ENCODE results near the gene PDYN.

The PDYN gene

DNA sequence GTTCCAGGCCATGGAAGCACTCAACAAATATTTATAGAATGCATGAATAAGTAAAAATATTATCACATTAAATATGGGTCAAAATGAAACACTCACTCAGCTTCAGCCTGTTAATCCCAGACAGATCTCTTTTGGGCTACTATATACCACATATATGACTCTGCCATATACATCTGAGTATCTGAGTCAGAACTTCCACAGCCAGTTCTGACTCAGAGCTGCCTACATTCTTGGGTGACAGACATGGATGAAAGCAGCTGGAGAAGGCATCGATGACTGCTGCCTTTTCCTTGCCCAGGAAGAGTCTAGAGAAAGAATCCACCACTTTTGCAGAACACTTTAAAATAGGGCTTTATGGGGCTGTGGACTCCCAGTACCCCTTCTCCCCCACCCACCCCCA is 11.5 kb upstream of the PDYN start:
- TF ChIP-seq, protein P1, sequence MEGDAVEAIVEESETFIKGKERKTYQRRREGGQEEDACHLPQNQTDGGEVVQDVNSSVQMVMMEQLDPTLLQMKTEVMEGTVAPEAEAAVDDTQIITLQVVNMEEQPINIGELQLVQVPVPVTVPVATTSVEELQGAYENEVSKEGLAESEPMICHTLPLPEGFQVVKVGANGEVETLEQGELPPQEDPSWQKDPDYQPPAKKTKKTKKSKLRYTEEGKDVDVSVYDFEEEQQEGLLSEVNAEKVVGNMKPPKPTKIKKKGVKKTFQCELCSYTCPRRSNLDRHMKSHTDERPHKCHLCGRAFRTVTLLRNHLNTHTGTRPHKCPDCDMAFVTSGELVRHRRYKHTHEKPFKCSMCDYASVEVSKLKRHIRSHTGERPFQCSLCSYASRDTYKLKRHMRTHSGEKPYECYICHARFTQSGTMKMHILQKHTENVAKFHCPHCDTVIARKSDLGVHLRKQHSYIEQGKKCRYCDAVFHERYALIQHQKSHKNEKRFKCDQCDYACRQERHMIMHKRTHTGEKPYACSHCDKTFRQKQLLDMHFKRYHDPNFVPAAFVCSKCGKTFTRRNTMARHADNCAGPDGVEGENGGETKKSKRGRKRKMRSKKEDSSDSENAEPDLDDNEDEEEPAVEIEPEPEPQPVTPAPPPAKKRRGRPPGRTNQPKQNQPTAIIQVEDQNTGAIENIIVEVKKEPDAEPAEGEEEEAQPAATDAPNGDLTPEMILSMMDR (IDR thresholded peaks at IDR 0.05; ENCODE audit: insufficient read depth, low read length, poor library complexity, severe bottlenecking) = no peak
- TF ChIP-seq EZH2phosphoT487 (conservative IDR thresholded peaks at IDR 0.05; ENCODE audit: low read length) = no peak
- Histone ChIP-seq H2AFZ (ENCODE audit: low read depth, low read length, severe bottlenecking) (no peak overlapping the region), H4K20me1 (ENCODE audit: low read depth, low read length) (no peaks in the 10 kb centered on the region), H3K27ac (ENCODE audit: low read depth, low read length) (no peak overlapping the region), H3K4me3 (ENCODE audit: insufficient read depth, low read length, poor library complexity, severe bottlenecking) (no peak overlapping the region), H3K79me2 (ENCODE audit: insufficient read depth, low read length) (no peaks in the 10 kb centered on the region), H3K9me2 (replicated peaks; ENCODE audit: insufficient read depth, low read length) (no peaks in the 10 kb centered on the region), H3K9ac (ENCODE audit: low read length) (no peak overlapping the region), H3K4me2 (ENCODE audit: low read depth, low read length, poor library complexity, severe bottlenecking) (no peak overlapping the region), H3K9me3 (ENCODE audit: insufficient read depth, low read length) (no peaks in the 10 kb centered on the region), H3K36me3 (ENCODE audit: low read length) (no peaks in the 10 kb centered on the region), H3F3A (ENCODE audit: insufficient read depth) (no peaks in the 10 kb centered on the region), H3K27me3 (ENCODE audit: low read length) (no peaks in the 10 kb centered on the region)

- H3K4me2 ChIP-seq (ENCODE audit: low read depth, low read length, poor library complexity, severe bottlenecking) = no peak overlapping the region
- H3K27ac ChIP-seq (ENCODE audit: low read depth, low read length) = no peak overlapping the region
Measured at GRCh38 chr20:2004171-2004570, 10.3 kb upstream of the PDYN start.

DNA sequence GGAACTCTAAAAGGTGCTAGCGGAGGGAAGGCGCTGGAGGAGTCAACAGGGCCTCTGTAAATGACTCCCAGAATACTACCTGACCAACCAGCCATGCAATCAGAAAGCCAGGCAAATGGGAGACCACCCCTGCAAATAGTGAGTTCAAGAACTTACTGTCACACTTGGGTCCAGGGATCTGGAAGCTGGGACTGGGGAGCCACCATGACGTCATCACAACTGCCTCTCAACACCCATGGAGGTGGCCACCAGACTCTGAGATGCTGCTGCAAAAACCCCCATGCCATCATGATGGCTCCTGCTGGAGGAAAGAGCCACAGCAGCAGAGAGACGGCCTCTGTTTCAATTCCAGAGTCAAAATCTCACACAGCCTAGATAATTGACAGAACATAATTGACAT is 8.5 kb upstream of the PDYN start:
- Histone ChIP-seq H3K9me2 (replicated peaks; ENCODE audit: insufficient read depth, low read length) (no peaks in the 10 kb centered on the region), H3K4me2 (ENCODE audit: low read depth, low read length, poor library complexity, severe bottlenecking) (no peak overlapping the region), H3K9ac (ENCODE audit: low read length) (no peak overlapping the region), H3K36me3 (ENCODE audit: low read length) (no peaks in the 10 kb centered on the region), H3F3A (ENCODE audit: insufficient read depth) (no peaks in the 10 kb centered on the region), H2AFZ (ENCODE audit: low read depth, low read length, severe bottlenecking) (no peak overlapping the region), H3K27me3 (ENCODE audit: low read length) (no peaks in the 10 kb centered on the region), H3K9me3 (ENCODE audit: insufficient read depth, low read length) (no peaks in the 10 kb centered on the region), H3K79me2 (ENCODE audit: insufficient read depth, low read length) (no peaks in the 10 kb centered on the region), H4K20me1 (ENCODE audit: low read depth, low read length) (no peaks in the 10 kb centered on the region), H3K27ac (ENCODE audit: low read depth, low read length) (no peak overlapping the region), H3K4me3 (ENCODE audit: insufficient read depth, low read length, poor library complexity, severe bottlenecking) (no peak overlapping the region)
- TF ChIP-seq EZH2phosphoT487 (conservative IDR thresholded peaks at IDR 0.05; ENCODE audit: low read length) = no peak
- TF ChIP-seq, protein P1 (IDR thresholded peaks at IDR 0.05; ENCODE audit: insufficient read depth, low read length, poor library complexity, severe bottlenecking) = no peak

More at GRCh38 chr20:2004171-2004570, 10.3 kb upstream of the PDYN start:
- Histone ChIP-seq H3K9me2 (replicated peaks; ENCODE audit: insufficient read depth, low read length) (no peaks in the 10 kb centered on the region), H3K27me3 (ENCODE audit: low read length) (no peaks in the 10 kb centered on the region), H3K9ac (ENCODE audit: low read length) (no peak overlapping the region), H4K20me1 (ENCODE audit: low read depth, low read length) (no peaks in the 10 kb centered on the region), H3K79me2 (ENCODE audit: insufficient read depth, low read length) (no peaks in the 10 kb centered on the region), H3F3A (ENCODE audit: insufficient read depth) (no peaks in the 10 kb centered on the region), H3K36me3 (ENCODE audit: low read length) (no peaks in the 10 kb centered on the region), H3K4me3 (ENCODE audit: insufficient read depth, low read length, poor library complexity, severe bottlenecking) (no peak overlapping the region), H3K9me3 (ENCODE audit: insufficient read depth, low read length) (no peaks in the 10 kb centered on the region), H2AFZ (ENCODE audit: low read depth, low read length, severe bottlenecking) (no peak overlapping the region)
- TF ChIP-seq, protein P1 (IDR thresholded peaks at IDR 0.05; ENCODE audit: insufficient read depth, low read length, poor library complexity, severe bottlenecking) = no peak
- no peak for TF ChIP-seq EZH2phosphoT487 (conservative IDR thresholded peaks at IDR 0.05; ENCODE audit: low read length)

Data from SU-DHL-6 (cell line).